BJ (cell line): ENCODE data around the gene PNKD. TPM values are rescaled to one million over a fixed set of nuclear protein-coding genes. Genes with fewer than 3 reads are reported as not detected.
A peak's percentile ranks its signal among the peaks of the same experiment; 100 is the strongest.

Source experiments
- CTCF ChIA-PET: fragments of 350-600 bp; formaldehyde crosslinking; extraction: SDS; loops from one replicate; lab custom pipeline; 2021; ENCODE audit warnings: antibody characterized with exemption, inconsistent platforms; lab: Yijun Ruan, JAX
- POLR2A ChIA-PET: fragments of 300-600 bp; sonication (Branson Sonifier 250); formaldehyde crosslinking; extraction: SDS; loops from one replicate; lab custom pipeline; 2021; ENCODE audit warnings: antibody characterized with exemption; lab: Charles Lee
- DNase-seq: peaks from one replicate; pipeline ENCODE4 v3.0.0-alpha.2; 2011; ENCODE audit warnings: low read depth
- H3K27me3 ChIP-seq: 2 replicates; pipeline ENCODE4 v1.6.0; 2011; ENCODE audit warnings: low read length; ENCODE audit not compliant: control insufficient read depth, insufficient read depth
- H3K36me3 ChIP-seq: 2 replicates; pipeline ENCODE4 v1.5.1; 2011; ENCODE audit warnings: low read length; ENCODE audit not compliant: control insufficient read depth, insufficient read depth
- H3K4me3 ChIP-seq: 2 replicates; pipeline ENCODE4 v1.5.1; 2011; ENCODE audit warnings: low read depth, mild to moderate bottlenecking, control low read depth, low read length
- CTCF ChIP-seq: IDR thresholded peaks from 2 replicates; pipeline ENCODE4 v1.5.1; 2011; ENCODE audit warnings: low read depth, mild to moderate bottlenecking, control low read depth, inconsistent platforms, low read length, moderate library complexity; ENCODE audit not compliant: insufficient read depth
- polyA plus RNA-seq: library from polyadenylated mRNA; depleted of rRNA; stranded (reverse); fragments of >200 nt; gene quantifications from 2 replicates; pipeline ENCODE4 v1.2.3, GENCODE V29; 2011

Gene PNKD
- polyA plus RNA-seq, 1 experiment, result 54.5 TPM

GRCh38 chr2:218301176-218301819, 31.0 kb downstream of the PNKD start:
- no peak overlapping the region for H3K4me3 ChIP-seq
- no peak for DNase-seq
- no peaks in the 10 kb centered on the region; the same call in 1 of the 2 replicates for H3K27me3 ChIP-seq
- CTCF ChIA-PET, result interaction anchor here (0.7 to 17.8 kb wide), 22 partner anchors 9 to 385 kb away, joined by 3 to 244 read pairs (median 4); partner anchors contain the start of genes CATIP and TMBIM1
- H3K36me3 ChIP-seq, result no peaks in the 10 kb centered on the region
- POLR2A ChIA-PET, result no interaction called here
- TF ChIP-seq CTCF, result peak; percentile 93

GRCh38 chr2:218305383-218305782, 35.1 kb downstream of the PNKD start:
- no peak for TF ChIP-seq CTCF
- CTCF ChIA-PET, result interaction anchor here (0.8 to 17.8 kb wide), 2 partner anchors 52 to 62 kb away, joined by 3 to 244 read pairs; partner anchors contain the start of gene CATIP
- no peaks in the 10 kb centered on the region for H3K36me3 ChIP-seq
- H3K27me3 ChIP-seq, result peaks cover 2% of the 10 kb centered on the region; the same call in 1 of the 2 replicates
- no peak for DNase-seq
- POLR2A ChIA-PET, result no interaction called here
- no peak overlapping the region for H3K4me3 ChIP-seq

GRCh38 chr2:218306184-218306920, 36.0 kb downstream of the PNKD start:
- no peak for TF ChIP-seq CTCF
- no peaks in the 10 kb centered on the region for H3K36me3 ChIP-seq
- CTCF ChIA-PET, result interaction anchor here (0.8 to 17.8 kb wide), 6 partner anchors 8 to 51 kb away, joined by 3 to 244 read pairs (median 4); partner anchors contain the start of gene CATIP
- H3K27me3 ChIP-seq, result peaks cover 2% of the 10 kb centered on the region; the same call in 1 of the 2 replicates
- no peak overlapping the region for H3K4me3 ChIP-seq
- no peak for DNase-seq
- POLR2A ChIA-PET, result no interaction called here

- Histone ChIP-seq H3K36me3 (no peaks in the 10 kb centered on the region), H3K27me3 (peaks cover 2% of the 10 kb centered on the region; the same call in 1 of the 2 replicates), H3K4me3 (no peak overlapping the region)
- no peak for TF ChIP-seq CTCF
- ChIA-PET CTCF (interaction anchor here (0.8 to 17.8 kb wide), 8 partner anchors 8 to 88 kb away, joined by 3 to 244 read pairs (median 4); partner anchors contain the start of gene CATIP), POLR2A (no interaction called here)
- no peak for DNase-seq
These were observed 37.2 kb downstream of the PNKD start for GRCh38 chr2:218307415-218308090.
